ENCODE measurements around the gene EPN2. TPM values are rescaled to one million over a fixed set of nuclear protein-coding genes. Genes with fewer than 3 reads are reported as not detected.
A peak's percentile ranks its signal among the peaks of the same experiment; 100 is the strongest.

The EPN2 gene
- total and polyA plus RNA-seq, 2 experiments from 2014 or later: 19.0 to 35.9 TPM

DNA sequence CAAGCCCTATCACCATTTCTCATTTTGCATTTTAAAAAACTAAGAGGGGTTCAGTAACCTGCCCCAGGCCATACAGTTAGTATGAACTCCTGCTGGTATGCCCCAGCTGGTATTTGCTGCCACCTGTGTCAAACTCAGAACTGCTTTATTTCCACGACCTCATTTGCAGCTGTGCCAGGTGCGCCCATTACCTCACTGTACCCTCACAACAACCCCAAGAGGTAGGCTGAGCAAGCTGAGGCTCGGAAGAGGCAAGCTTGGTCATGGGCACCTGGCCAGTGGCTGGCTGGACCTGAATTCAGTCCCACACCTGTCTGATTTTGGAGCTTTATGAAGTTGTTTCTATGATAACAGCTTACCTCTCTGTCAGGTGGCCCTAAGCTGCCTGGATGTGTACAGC is 7.6 kb downstream of the EPN2 start:
- H3K9me2 ChIP-seq (replicated peaks; ENCODE audit: insufficient read depth): no peaks in the 10 kb centered on the region
- H3K4me1 ChIP-seq (ENCODE audit: insufficient read depth): peaks cover 30% of the 10 kb centered on the region
- H4K20me1 ChIP-seq (ENCODE audit: insufficient read depth, poor library complexity, severe bottlenecking): peaks cover 49% of the 10 kb centered on the region
- no peak overlapping the region for H3K4me3 ChIP-seq
- H3K79me2 ChIP-seq: peaks cover 97% of the 10 kb centered on the region
- H3K9me3 ChIP-seq (ENCODE audit: low read depth): no peaks in the 10 kb centered on the region
- WGBS (ENCODE audit: low lambda C conversion rate, missing lambda C conversion rate): 89% methylated on average over 3 of the region's 3 CpGs
- no peak overlapping the region for H3K4me2 ChIP-seq
- H3K27me3 ChIP-seq: no peaks in the 10 kb centered on the region
- no peak for DNase-seq (ENCODE audit: low spot score)
- no peak overlapping the region for H3K27ac ChIP-seq
- no peak for TF ChIP-seq EZH2 (IDR thresholded peaks at IDR 0.05; ENCODE audit: borderline replicate concordance)
- TF ChIP-seq, protein P1, sequence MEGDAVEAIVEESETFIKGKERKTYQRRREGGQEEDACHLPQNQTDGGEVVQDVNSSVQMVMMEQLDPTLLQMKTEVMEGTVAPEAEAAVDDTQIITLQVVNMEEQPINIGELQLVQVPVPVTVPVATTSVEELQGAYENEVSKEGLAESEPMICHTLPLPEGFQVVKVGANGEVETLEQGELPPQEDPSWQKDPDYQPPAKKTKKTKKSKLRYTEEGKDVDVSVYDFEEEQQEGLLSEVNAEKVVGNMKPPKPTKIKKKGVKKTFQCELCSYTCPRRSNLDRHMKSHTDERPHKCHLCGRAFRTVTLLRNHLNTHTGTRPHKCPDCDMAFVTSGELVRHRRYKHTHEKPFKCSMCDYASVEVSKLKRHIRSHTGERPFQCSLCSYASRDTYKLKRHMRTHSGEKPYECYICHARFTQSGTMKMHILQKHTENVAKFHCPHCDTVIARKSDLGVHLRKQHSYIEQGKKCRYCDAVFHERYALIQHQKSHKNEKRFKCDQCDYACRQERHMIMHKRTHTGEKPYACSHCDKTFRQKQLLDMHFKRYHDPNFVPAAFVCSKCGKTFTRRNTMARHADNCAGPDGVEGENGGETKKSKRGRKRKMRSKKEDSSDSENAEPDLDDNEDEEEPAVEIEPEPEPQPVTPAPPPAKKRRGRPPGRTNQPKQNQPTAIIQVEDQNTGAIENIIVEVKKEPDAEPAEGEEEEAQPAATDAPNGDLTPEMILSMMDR (IDR thresholded peaks at IDR 0.05; ENCODE audit: poor library complexity): no peak
- no peak for TF ChIP-seq EZH2phosphoT487 (IDR thresholded peaks at IDR 0.05; ENCODE audit: low read depth, severe bottlenecking, unreplicated experiment)
- no peak overlapping the region for H2AFZ ChIP-seq
- H3K36me3 ChIP-seq (replicated peaks; ENCODE audit: insufficient read depth, low read depth): no peaks in the 10 kb centered on the region

DNA sequence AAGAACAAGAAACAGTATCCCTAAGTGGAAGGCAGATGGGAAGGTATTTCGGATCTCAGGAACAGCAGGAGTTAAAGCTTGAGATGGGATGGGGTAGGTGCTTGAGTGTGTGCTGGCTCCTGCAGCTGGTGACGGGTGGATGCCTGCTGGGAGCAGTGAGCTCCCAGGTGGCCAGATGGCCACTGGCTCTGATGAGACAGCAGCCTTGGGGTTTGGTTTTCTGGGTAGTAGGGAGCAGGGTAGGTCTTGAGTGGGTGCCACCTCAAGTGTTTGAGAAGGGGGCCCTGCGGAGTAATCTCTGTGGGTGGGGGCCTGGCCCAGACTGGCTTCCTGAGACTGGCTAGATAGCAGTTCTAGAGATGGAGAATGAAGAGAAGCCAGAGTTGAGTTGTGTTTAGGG is 10.3 kb downstream of the EPN2 start:
- H3K4me2 ChIP-seq: peak overlapping the region; percentile 28
- peaks cover 28% of the 10 kb centered on the region for H3K4me1 ChIP-seq (ENCODE audit: insufficient read depth)
- H2AFZ ChIP-seq: no peak overlapping the region
- no peak for DNase-seq (ENCODE audit: low spot score)
- H3K9me3 ChIP-seq (ENCODE audit: low read depth): no peaks in the 10 kb centered on the region
- TF ChIP-seq EZH2 (IDR thresholded peaks at IDR 0.05; ENCODE audit: borderline replicate concordance) (no peak), EZH2phosphoT487 (IDR thresholded peaks at IDR 0.05; ENCODE audit: low read depth, severe bottlenecking, unreplicated experiment) (no peak)
- TF ChIP-seq, protein P1 (IDR thresholded peaks at IDR 0.05; ENCODE audit: poor library complexity): no peak
- no peak overlapping the region for H3K27ac ChIP-seq
- 84% methylated on average over 3 of the region's 3 CpGs for WGBS (ENCODE audit: low lambda C conversion rate, missing lambda C conversion rate)
- peaks cover 60% of the 10 kb centered on the region for H4K20me1 ChIP-seq (ENCODE audit: insufficient read depth, poor library complexity, severe bottlenecking)
- H3K27me3 ChIP-seq: no peaks in the 10 kb centered on the region
- H3K4me3 ChIP-seq: no peak overlapping the region
- H3K36me3 ChIP-seq (replicated peaks; ENCODE audit: insufficient read depth, low read depth): no peaks in the 10 kb centered on the region
- no peaks in the 10 kb centered on the region for H3K9me2 ChIP-seq (replicated peaks; ENCODE audit: insufficient read depth)
- H3K79me2 ChIP-seq: peaks cover 97% of the 10 kb centered on the region

DNA sequence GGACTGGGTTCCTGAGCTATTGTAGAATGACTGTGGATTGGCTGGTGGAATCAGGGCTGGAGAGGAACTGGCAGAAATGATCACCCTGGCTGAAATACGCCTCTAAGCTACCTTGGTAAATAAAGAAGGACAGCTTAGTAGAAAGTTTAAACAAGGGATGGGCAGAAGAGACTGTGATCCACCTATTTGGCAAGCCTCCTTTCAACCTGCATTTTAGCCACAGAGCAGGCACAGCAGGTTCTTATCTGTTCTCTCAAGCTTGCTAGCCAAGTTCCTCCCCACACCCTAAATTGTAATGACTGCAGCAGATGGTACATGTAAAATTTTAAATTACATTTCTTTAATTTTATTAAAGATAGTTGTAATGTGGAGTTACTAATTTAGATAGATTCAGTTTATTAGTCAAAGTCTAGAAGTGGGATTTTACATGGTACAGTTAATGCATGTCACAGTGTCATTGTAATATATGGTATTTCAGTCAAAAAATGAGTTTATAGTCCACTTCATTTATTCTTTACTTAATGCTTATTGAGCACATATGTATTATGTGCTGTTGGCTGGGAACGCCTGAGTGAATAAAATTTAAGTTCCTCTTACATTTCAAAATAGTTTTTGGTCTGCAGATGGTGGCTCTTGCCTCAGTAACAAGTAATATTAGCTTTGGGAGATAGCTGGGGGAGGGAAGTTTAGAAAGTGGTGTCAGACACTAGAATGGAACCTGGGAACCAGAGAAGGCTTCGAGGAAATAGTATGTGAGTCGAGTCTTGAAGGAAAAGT is 11.2 kb downstream of the EPN2 start:
- peak overlapping the region; percentile 28 for H3K4me2 ChIP-seq
- no peak overlapping the region for H3K4me3 ChIP-seq
- H3K27ac ChIP-seq: peak overlapping the region; percentile 33
- no peaks in the 10 kb centered on the region for H3K9me3 ChIP-seq (ENCODE audit: low read depth)
- H2AFZ ChIP-seq: no peak overlapping the region
- no peak for DNase-seq (ENCODE audit: low spot score)
- H3K79me2 ChIP-seq: peaks cover 99% of the 10 kb centered on the region
- H3K4me1 ChIP-seq (ENCODE audit: insufficient read depth): peaks cover 28% of the 10 kb centered on the region
- no peaks in the 10 kb centered on the region for H3K36me3 ChIP-seq (replicated peaks; ENCODE audit: insufficient read depth, low read depth)
- H4K20me1 ChIP-seq (ENCODE audit: insufficient read depth, poor library complexity, severe bottlenecking): peaks cover 59% of the 10 kb centered on the region
- no peak for TF ChIP-seq EZH2phosphoT487 (IDR thresholded peaks at IDR 0.05; ENCODE audit: low read depth, severe bottlenecking, unreplicated experiment)
- no peak for TF ChIP-seq EZH2 (IDR thresholded peaks at IDR 0.05; ENCODE audit: borderline replicate concordance)
- TF ChIP-seq, protein P1 (IDR thresholded peaks at IDR 0.05; ENCODE audit: poor library complexity): no peak
- H3K9me2 ChIP-seq (replicated peaks; ENCODE audit: insufficient read depth): no peaks in the 10 kb centered on the region
- 76% methylated on average over 4 of the region's 4 CpGs for WGBS (ENCODE audit: low lambda C conversion rate, missing lambda C conversion rate)
- no peaks in the 10 kb centered on the region for H3K27me3 ChIP-seq

Measured in hepatocyte (in vitro differentiated cells).